Mesendoderm (in vitro differentiated cells): Measurements from ENCODE around the gene TTC32.

ENCODE experiments used
- DNase-seq: peaks from one replicate; pipeline ENCODE4 v3.0.0; 2013
- H2AK5ac ChIP-seq: 2 replicates; pipeline ENCODE4 v1.6.1; 2013; ENCODE audit warnings: low read length, inconsistent platforms
- H2BK120ac ChIP-seq: 2 replicates; pipeline ENCODE4 v1.6.1; 2013; ENCODE audit warnings: low read depth, mild to moderate bottlenecking, low read length, moderate library complexity, mixed read lengths
- H2BK15ac ChIP-seq: replicated peaks from 2 replicates; pipeline ENCODE4 v1.6.1; 2013; ENCODE audit warnings: low read depth, mild to moderate bottlenecking, moderate library complexity
- H2BK5ac ChIP-seq: 2 replicates; pipeline ENCODE4 v1.6.1; 2013; ENCODE audit warnings: low read length, inconsistent platforms
- H3K18ac ChIP-seq: 2 replicates; pipeline ENCODE4 v1.6.1; 2013; ENCODE audit warnings: mild to moderate bottlenecking, low read length, mixed read lengths
- H3K23ac ChIP-seq: one replicate; pipeline ENCODE4 v1.6.1; 2013; ENCODE audit warnings: low read length
- H3K27ac ChIP-seq: 2 replicates; pipeline ENCODE4 v1.5.1; 2013; ENCODE audit warnings: low read depth, mild to moderate bottlenecking, inconsistent platforms, low read length, moderate library complexity
- H3K27me3 ChIP-seq: 2 replicates; pipeline ENCODE4 v1.6.1; 2013; ENCODE audit warnings: low read length, control low read depth, mild to moderate bottlenecking, inconsistent platforms; ENCODE audit not compliant: insufficient read depth, poor library complexity
- H3K36me3 ChIP-seq: 2 replicates; pipeline ENCODE4 v1.6.1; 2013; ENCODE audit warnings: low read length, inconsistent platforms; ENCODE audit not compliant: control insufficient read depth, insufficient read depth
- H3K4ac ChIP-seq: one replicate; pipeline ENCODE4 v1.6.1; 2013; ENCODE audit warnings: low read depth, mild to moderate bottlenecking, low read length, moderate library complexity
- H3K4me1 ChIP-seq: 2 replicates; pipeline ENCODE4 v1.6.1; 2013; ENCODE audit warnings: low read depth, low read length, inconsistent platforms; ENCODE audit not compliant: control insufficient read depth
- H3K4me2 ChIP-seq: 2 replicates; pipeline ENCODE4 v1.6.1; 2013; ENCODE audit warnings: low read length
- H3K4me3 ChIP-seq: 2 replicates; pipeline ENCODE4 v1.5.1; 2013; ENCODE audit warnings: mild to moderate bottlenecking, low read length
- H3K56ac ChIP-seq: one replicate; pipeline ENCODE4 v1.6.1; 2013; ENCODE audit warnings: low read length
- H3K79me1 ChIP-seq: 2 replicates; pipeline ENCODE4 v1.6.1; 2013; ENCODE audit warnings: low read length, inconsistent platforms
- H3K79me2 ChIP-seq: 2 replicates; pipeline ENCODE4 v1.6.1; 2013; ENCODE audit warnings: mild to moderate bottlenecking, low read length; ENCODE audit not compliant: control insufficient read depth, insufficient read depth
- H3K9ac ChIP-seq: 2 replicates; pipeline ENCODE4 v1.6.1; 2013; ENCODE audit warnings: low read length, inconsistent platforms
- H4K5ac ChIP-seq: one replicate; pipeline ENCODE4 v1.6.1; 2013; ENCODE audit warnings: low read length
- H4K8ac ChIP-seq: one replicate; pipeline ENCODE4 v1.6.1; 2013; ENCODE audit warnings: low read depth, mild to moderate bottlenecking, control low read depth, low read length, moderate library complexity
- WGBS: extraction: QIAGEN DNeasy Blood & Tissue Kit; methylation state at CpG from one replicate; pipeline ENCODE4 v1.1.7; 2013; ENCODE audit warnings: low lambda C conversion rate, missing lambda C conversion rate; ENCODE audit not compliant: insufficient coverage; ENCODE audit errors: extremely low coverage; 5-methylcytosine and 5-hydroxymethylcytosine counted together

TTC32 gene

DNA sequence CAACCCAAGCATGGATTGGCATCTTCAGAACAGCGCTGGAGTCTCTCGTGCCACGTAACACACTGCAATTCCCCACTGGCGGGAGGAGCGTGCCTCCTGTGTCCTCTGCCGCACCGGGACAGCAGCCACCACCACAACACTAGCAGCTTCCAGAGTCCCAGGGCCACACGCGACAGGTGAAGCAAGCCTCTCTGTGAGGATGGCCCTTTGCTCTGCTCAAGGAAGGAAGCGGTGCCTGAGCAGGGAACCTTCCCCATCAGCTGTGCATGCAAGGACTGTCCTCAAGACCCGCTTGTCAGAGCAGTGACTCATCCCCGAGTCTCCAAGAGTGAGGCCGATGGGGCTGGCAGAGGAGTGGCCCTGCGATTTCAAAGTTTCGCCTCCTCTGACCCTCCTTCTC lies 44.0 kb downstream of the TTC32 start:
- Histone ChIP-seq H3K36me3 (no peaks in the 10 kb centered on the region), H3K4me3 (no peak overlapping the region), H3K56ac (no peak overlapping the region), H3K79me1 (no peaks in the 10 kb centered on the region), H2BK120ac (no peak overlapping the region), H3K23ac (no peak overlapping the region), H3K79me2 (no peaks in the 10 kb centered on the region), H3K4me2 (no peak overlapping the region), H2AK5ac (no peak overlapping the region), H3K4ac (no peak overlapping the region), H2BK5ac (no peak overlapping the region), H3K4me1 (no peaks in the 10 kb centered on the region), H4K8ac (no peak overlapping the region), H3K27ac (no peak overlapping the region), H3K18ac (no peak overlapping the region), H3K9ac (no peak overlapping the region), H2BK15ac (no peak overlapping the region), H3K27me3 (no peaks in the 10 kb centered on the region), H4K5ac (no peak overlapping the region)
- WGBS, result no CpG with 5 or more reads among the region's 15 CpGs
- DNase-seq, result peak; percentile 34

DNA sequence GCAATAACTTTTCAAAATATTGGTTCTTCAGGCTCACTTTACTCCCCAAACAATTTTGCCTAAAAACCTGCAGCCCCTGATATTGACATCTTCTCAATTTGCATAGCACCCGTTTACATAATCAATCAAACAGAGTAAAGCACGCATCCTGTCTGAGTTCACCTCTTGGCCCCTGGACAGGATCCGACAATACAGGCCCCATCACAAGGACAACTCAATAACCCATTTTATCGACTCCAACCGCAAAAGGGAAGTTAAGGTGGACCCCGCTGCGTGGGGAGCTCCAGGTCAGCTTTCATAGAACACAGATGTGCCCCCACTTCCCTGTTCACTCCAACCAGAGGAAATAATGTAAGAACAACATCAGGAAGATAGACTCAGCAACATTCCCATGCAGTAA lies 44.7 kb downstream of the TTC32 start:
- no peak overlapping the region for H3K9ac ChIP-seq
- H2BK5ac ChIP-seq, result no peak overlapping the region
- H3K27me3 ChIP-seq, result no peaks in the 10 kb centered on the region
- no peak overlapping the region for H3K4me2 ChIP-seq
- H3K79me1 ChIP-seq, result no peaks in the 10 kb centered on the region
- H3K4me1 ChIP-seq, result no peaks in the 10 kb centered on the region
- DNase-seq, result no peak
- no peak overlapping the region for H2BK15ac ChIP-seq
- no peak overlapping the region for H2BK120ac ChIP-seq
- no peak overlapping the region for H3K4me3 ChIP-seq
- H4K8ac ChIP-seq, result no peak overlapping the region
- H3K36me3 ChIP-seq, result no peaks in the 10 kb centered on the region
- H3K56ac ChIP-seq, result no peak overlapping the region
- H3K23ac ChIP-seq, result no peak overlapping the region
- H3K27ac ChIP-seq, result no peak overlapping the region
- H4K5ac ChIP-seq, result no peak overlapping the region
- no peak overlapping the region for H2AK5ac ChIP-seq
- no CpG with 5 or more reads among the region's 7 CpGs for WGBS
- no peaks in the 10 kb centered on the region for H3K79me2 ChIP-seq
- no peak overlapping the region for H3K18ac ChIP-seq
- H3K4ac ChIP-seq, result no peak overlapping the region

DNA sequence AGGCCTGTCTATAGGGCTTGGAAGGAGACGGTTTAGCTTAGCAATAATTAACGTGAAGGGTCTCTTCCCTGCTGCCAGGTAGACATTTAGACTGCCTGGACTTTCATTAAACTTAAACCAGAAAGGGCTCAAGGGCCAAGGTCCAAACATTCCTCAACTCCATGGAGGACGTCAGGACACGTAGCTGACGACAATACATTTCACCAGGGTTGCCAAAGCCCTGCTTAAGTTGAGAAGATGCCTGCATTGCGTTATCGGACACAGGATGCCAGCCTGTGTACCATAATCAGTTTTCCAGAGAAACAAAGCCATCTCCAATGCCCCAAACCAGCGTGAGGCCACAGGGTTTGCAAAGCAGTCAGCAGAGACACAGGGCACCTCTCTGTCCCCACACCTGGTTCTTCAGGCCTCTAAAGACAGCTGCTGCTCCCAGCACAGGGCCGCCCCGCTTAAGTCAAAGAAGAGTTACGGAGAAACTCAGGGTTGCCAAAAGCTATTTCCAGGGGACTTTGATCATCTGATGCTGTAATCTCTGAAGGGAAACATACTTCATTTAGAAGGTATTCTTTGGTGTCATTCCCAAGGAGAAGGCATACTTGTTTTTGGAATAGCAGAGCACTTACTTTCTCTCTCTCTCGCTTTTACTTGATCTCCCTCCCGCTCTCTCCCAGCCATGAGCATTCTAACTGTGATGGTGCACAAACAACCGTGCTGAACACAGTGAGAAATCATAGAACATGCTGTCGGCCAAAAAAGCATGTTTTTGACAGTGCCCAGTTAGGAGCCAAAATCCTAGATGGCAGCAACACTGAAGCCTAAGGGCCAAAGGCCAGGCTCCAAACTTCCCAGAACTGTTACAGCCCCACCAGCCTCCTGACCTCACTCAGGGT lies 46.0 kb downstream of the TTC32 start:
- H2BK120ac ChIP-seq, result no peak overlapping the region
- no peak for DNase-seq
- H3K4ac ChIP-seq, result no peak overlapping the region
- H3K79me1 ChIP-seq, result no peaks in the 10 kb centered on the region
- no peak overlapping the region for H3K18ac ChIP-seq
- H3K56ac ChIP-seq, result no peak overlapping the region
- no peak overlapping the region for H4K5ac ChIP-seq
- no CpG with 5 or more reads among the region's 15 CpGs for WGBS
- H3K27ac ChIP-seq, result no peak overlapping the region
- no peak overlapping the region for H3K4me2 ChIP-seq
- no peak overlapping the region for H3K23ac ChIP-seq
- H4K8ac ChIP-seq, result no peak overlapping the region
- no peak overlapping the region for H3K4me3 ChIP-seq
- H2AK5ac ChIP-seq, result no peak overlapping the region
- H3K27me3 ChIP-seq, result no peaks in the 10 kb centered on the region
- no peak overlapping the region for H3K9ac ChIP-seq
- no peaks in the 10 kb centered on the region for H3K4me1 ChIP-seq
- no peak overlapping the region for H2BK5ac ChIP-seq
- no peaks in the 10 kb centered on the region for H3K79me2 ChIP-seq
- H3K36me3 ChIP-seq, result no peaks in the 10 kb centered on the region
- no peak overlapping the region for H2BK15ac ChIP-seq

DNA sequence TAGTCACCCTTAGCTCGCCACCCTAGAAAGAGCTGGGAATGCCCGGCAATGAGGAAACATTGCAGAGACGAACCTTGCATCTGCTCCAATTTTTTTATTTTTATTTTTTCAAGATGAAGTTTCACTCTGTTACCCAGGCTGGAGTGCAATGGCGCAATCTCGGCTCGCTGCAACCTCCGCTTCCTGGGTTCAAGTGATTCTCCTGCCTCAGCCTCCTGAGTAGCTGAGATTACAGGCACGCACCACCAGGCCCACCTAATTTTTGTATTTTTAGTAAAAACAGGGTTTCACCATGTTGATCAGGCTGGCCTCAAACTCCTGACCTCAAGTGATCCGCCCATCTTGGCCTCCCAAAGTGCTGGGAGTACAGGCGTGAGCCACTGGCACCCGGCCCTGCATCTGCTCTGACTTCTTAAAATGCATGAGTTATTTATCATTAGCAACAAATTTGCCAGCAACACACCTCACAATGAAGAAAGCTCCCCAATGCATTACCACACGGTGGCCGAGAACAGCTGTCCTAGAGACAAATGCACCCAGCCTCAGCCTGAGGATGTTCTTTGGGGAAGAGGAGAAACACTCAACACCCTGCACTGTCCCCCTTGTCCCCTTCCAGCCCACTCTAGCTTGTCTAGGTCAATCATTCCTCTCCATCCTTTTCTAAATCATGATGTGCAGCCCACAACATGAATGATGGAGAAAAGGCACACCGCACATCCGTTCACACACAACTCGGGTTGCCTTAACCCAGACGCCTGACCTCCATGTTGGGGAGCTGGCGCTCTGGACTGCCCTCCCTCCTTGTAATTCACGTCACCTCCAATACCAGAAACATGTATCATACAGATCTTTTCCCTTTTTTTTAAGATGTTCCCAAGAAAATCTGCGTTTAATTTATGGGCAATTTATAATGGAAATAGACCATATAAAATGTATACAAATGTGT lies 46.9 kb downstream of the TTC32 start:
- Histone ChIP-seq H3K27ac (no peak overlapping the region), H3K4me1 (no peaks in the 10 kb centered on the region), H2BK120ac (no peak overlapping the region), H3K18ac (no peak overlapping the region), H3K4ac (no peak overlapping the region), H4K8ac (no peak overlapping the region), H3K27me3 (no peaks in the 10 kb centered on the region), H3K23ac (no peak overlapping the region), H3K79me2 (no peaks in the 10 kb centered on the region), H2AK5ac (no peak overlapping the region), H3K56ac (no peak overlapping the region), H2BK5ac (no peak overlapping the region), H3K4me2 (no peak overlapping the region), H3K36me3 (no peaks in the 10 kb centered on the region), H4K5ac (no peak overlapping the region), H2BK15ac (no peak overlapping the region), H3K79me1 (no peaks in the 10 kb centered on the region), H3K9ac (no peak overlapping the region), H3K4me3 (no peak overlapping the region)
- no peak for DNase-seq
- WGBS, result no CpG with 5 or more reads among the region's 20 CpGs

DNA sequence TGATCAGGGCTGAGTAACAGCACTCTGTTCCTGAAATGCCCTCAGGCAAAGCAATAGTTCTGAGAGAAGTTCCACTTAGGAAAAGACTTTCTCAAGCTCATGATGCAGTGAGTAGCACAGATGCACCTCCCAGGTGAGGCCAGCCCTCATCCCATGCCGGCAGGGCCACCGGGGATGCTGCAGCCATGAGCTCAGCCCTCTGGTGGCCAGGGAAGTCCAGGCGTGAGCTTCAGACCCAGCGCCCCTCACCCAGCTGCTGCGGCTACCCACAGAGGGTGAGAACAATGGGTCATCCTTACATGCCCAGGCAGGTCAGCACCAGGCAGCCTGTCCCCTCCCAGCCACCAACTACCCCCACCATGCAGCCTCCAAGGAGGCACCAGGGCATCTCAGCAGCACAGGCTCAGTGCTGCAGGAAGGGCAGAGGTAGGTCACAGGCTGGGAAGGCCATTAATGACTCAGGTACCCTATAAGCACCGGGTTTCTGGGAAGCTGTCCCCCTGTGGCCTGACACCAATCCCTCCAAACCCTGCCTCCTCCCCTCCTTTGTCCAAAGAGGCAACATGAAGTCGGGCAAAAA lies 50.6 kb downstream of the TTC32 start:
- Histone ChIP-seq H3K56ac (peak overlapping the region; percentile 25), H2BK5ac (no peak overlapping the region), H4K5ac (no peak overlapping the region), H3K23ac (no peak overlapping the region), H3K18ac (no peak overlapping the region), H3K4me1 (no peaks in the 10 kb centered on the region), H3K79me2 (no peaks in the 10 kb centered on the region), H3K4ac (peak overlapping the region; percentile 38), H3K4me2 (no peak overlapping the region), H2AK5ac (no peak overlapping the region), H3K36me3 (no peaks in the 10 kb centered on the region), H3K79me1 (no peaks in the 10 kb centered on the region), H2BK120ac (no peak overlapping the region), H3K4me3 (no peak overlapping the region), H3K27ac (no peak overlapping the region), H2BK15ac (no peak overlapping the region), H4K8ac (no peak overlapping the region), H3K27me3 (no peaks in the 10 kb centered on the region), H3K9ac (no peak overlapping the region)
- peak; percentile 51 for DNase-seq
- WGBS, result no CpG with 5 or more reads among the region's 7 CpGs
